Transverse colon (tissue), 4 donors: ENCODE results near the gene RABEP2. TPM values are rescaled to one million over a fixed set of nuclear protein-coding genes. Genes with fewer than 3 reads are reported as not detected.

Source experiments
- DNase-seq: peaks from one replicate; pipeline ENCODE4 v3.0.0-alpha.2; 2019
- H3K27ac ChIP-seq, 4 donors: fragments of 200-600 bp; sonication (generic); 2 replicates each; pipeline ENCODE4 v1.5.1; 2016 to 2018; ENCODE audit warnings: inconsistent platforms in 4 of 4
- H3K27me3 ChIP-seq: fragments of 200-600 bp; sonication (generic); 2 replicates; pipeline ENCODE4 v1.5.1; 2017; ENCODE audit warnings: inconsistent platforms
- H3K36me3 ChIP-seq, 4 donors: fragments of 200-600 bp; sonication (generic); 2 replicates each; pipeline ENCODE4 v1.5.1; 2017 to 2019; ENCODE audit warnings: inconsistent platforms in 4 of 4
- H3K4me1 ChIP-seq, 4 donors: fragments of 200-600 bp; sonication (generic); 2 replicates each; pipeline ENCODE4 v1.5.1; 2017 to 2020; ENCODE audit warnings: inconsistent platforms in 4 of 4
- H3K4me3 ChIP-seq, 4 donors: fragments of 200-600 bp; sonication (generic); 1 replicate in 1 of 4; 2 replicates in 3 of 4; pipeline versions ENCODE4 v1.5.1 to v1.6.1; 2017 to 2019; ENCODE audit warnings: inconsistent platforms in 4 of 4
- H3K9me3 ChIP-seq, 2 donors: fragments of 200-600 bp; sonication (generic); 2 replicates each; pipeline ENCODE4 v1.5.1; 2017 to 2019; ENCODE audit warnings: inconsistent platforms in 2 of 2
- CTCF ChIP-seq, 5 experiments: fragments of 200-600 bp in 3 of 5; fragments of 450-650 bp in 2 of 5; sonication (generic) in 3 of 5; IDR thresholded peaks; 1 replicate in 2 of 5; 2 replicates in 3 of 5; pipeline ENCODE4 v1.5.1; 2016 to 2017; ENCODE audit warnings: antibody characterized with exemption in 5 of 5, inconsistent platforms in 3 of 5, mild to moderate bottlenecking in 2 of 5, moderate library complexity in 1 of 5
- EP300 ChIP-seq: sonication (generic); formaldehyde crosslinking; IDR thresholded peaks from one replicate; pipeline ENCODE4 v1.6.1; 2017; ENCODE audit warnings: antibody characterized with exemption, low read depth
- POLR2A ChIP-seq: fragments of 450-650 bp; IDR thresholded peaks from one replicate; pipeline ENCODE4 v1.6.1; 2016; ENCODE audit warnings: antibody characterized with exemption, mild to moderate bottlenecking, moderate library complexity
- POLR2AphosphoS5 ChIP-seq, 3 donors: sonication (generic); formaldehyde crosslinking; IDR thresholded peaks; one replicate each; pipeline ENCODE4 v1.6.1; 2016; ENCODE audit warnings: antibody characterized with exemption in 3 of 3
- WGBS, 2 donors: methylation state at CpG; one replicate each; pipeline ENCODE4 v1.1.5; 2018; ENCODE audit warnings: low coverage in 1 of 2; 5-methylcytosine and 5-hydroxymethylcytosine counted together
- in situ Hi-C, 4 donors: fragments of 200-750 bp; cut with MboI; loops; one replicate each; pipeline versions ENCODE4 v1.15.0 to v1.15.1; 2017; ENCODE audit warnings: low sequenced_read_pairs in 3 of 4, low pct_ligation_motif_present in 1 of 4, low pct_unique_long_range_greater_than_20kb in 1 of 4
- intact Hi-C: fragments of 100-400 bp; cut with DNase I; formaldehyde crosslinking; loops from one replicate; pipeline ENCODE4 v1.15.1; 2023; ENCODE audit warnings: low total_unique reads
- total RNA-seq, 4 donors: library from RNA; depleted of rRNA; stranded (reverse); fragments of >200 nt; gene quantifications; one replicate each; pipeline ENCODE4 v1.1.0, GENCODE V29; 2016

The RABEP2 gene
- total RNA-seq, 4 donors from 2014 or later: 57.1 to 182 (median 130) TPM

GRCh38 chr16:28878083-28878926 lies 46.7 kb downstream of the RABEP2 start, which contains the start of gene ATP2A1:
Gene ATP2A1 (plus strand): TSS chr16:28878488. CDS start chr16:28878672, 184 bp downstream.
- Histone ChIP-seq H3K4me3 (peak within 1 kb of the TSS; percentile 51 to 69 (median 58)), H3K9me3 (no peaks in the 10 kb centered on the region), H3K27ac (no peak within 1 kb of the TSS), H3K27me3 (peaks cover 9% of the 10 kb centered on the region), H3K4me1 (peaks cover 5 to 17% (median 13%) of the 10 kb centered on the region in 4 donors), H3K36me3 (no peaks in the 10 kb centered on the region)
- WGBS, 2 donors: 73 to 76% methylated on average over 11 to 24 of the region's 25 CpGs
- in situ Hi-C loops: no loop called here
- intact Hi-C loops: loop anchor here (2.0 kb wide), 1 partner anchor 56 kb away; no protein-coding TSS in a partner anchor
- TF ChIP-seq POLR2AphosphoS5 (IDR thresholded peaks at IDR 0.05) (no peak), CTCF (IDR thresholded peaks at IDR 0.05) (no peak), POLR2A (no peak), EP300 (no peak)
- no peak for DNase-seq

- 73% methylated on average over 2 of the region's 2 CpGs; no CpG with 5 or more reads in 1 of the 2 donors for WGBS, 2 donors
- intact Hi-C loops: no loop called here
- Histone ChIP-seq H3K27me3 (peaks cover 3% of the 10 kb centered on the region), H3K9me3 (no peaks in the 10 kb centered on the region), H3K4me3 (no peak overlapping the region), H3K36me3 (no peaks in the 10 kb centered on the region), H3K27ac (no peak overlapping the region), H3K4me1 (peaks cover 5 to 17% (median 13%) of the 10 kb centered on the region in 4 donors)
- no peak for DNase-seq
- no peak for TF ChIP-seq POLR2AphosphoS5 (IDR thresholded peaks at IDR 0.05)
- in situ Hi-C loops: no loop called here
Measured at GRCh38 chr16:28877655-28878000, 47.4 kb downstream of the RABEP2 start.

- H3K9me3 ChIP-seq: no peaks in the 10 kb centered on the region
- peaks cover 5 to 17% (median 13%) of the 10 kb centered on the region in 4 donors for H3K4me1 ChIP-seq
- no peak for DNase-seq
- H3K36me3 ChIP-seq: no peaks in the 10 kb centered on the region
- intact Hi-C loops (no loop called here), in situ Hi-C loops (no loop called here)
- no peak overlapping the region for H3K27ac ChIP-seq
- WGBS, 2 donors: 53 to 100% methylated on average over 1 to 11 of the region's 12 CpGs
- no peaks in the 10 kb centered on the region for H3K27me3 ChIP-seq
- H3K4me3 ChIP-seq: no peak overlapping the region
- TF ChIP-seq POLR2AphosphoS5 (IDR thresholded peaks at IDR 0.05): no peak
- TF ChIP-seq CTCF (IDR thresholded peaks at IDR 0.05): no peak
- no peak for TF ChIP-seq POLR2A
- TF ChIP-seq EP300: no peak
Measured at GRCh38 chr16:28876973-28877654, 47.9 kb downstream of the RABEP2 start.

GRCh38 chr16:28876019-28876659 lies 48.9 kb downstream of the RABEP2 start:
- Histone ChIP-seq H3K27ac (no peak overlapping the region), H3K4me1 (peaks cover 5 to 17% (median 13%) of the 10 kb centered on the region in 4 donors), H3K27me3 (no peaks in the 10 kb centered on the region), H3K9me3 (no peaks in the 10 kb centered on the region), H3K36me3 (peaks cover 0 to 3% (median 0%) of the 10 kb centered on the region in 4 donors), H3K4me3 (no peak overlapping the region)
- in situ Hi-C loops (no loop called here), intact Hi-C loops (no loop called here)
- DNase-seq: no peak
- WGBS, 2 donors: 72% methylated on average over 17 of the region's 17 CpGs; no CpG with 5 or more reads in 1 of the 2 donors
- TF ChIP-seq EP300 (no peak), POLR2AphosphoS5 (IDR thresholded peaks at IDR 0.05) (no peak), CTCF (IDR thresholded peaks at IDR 0.05) (no peak), POLR2A (no peak)
